ENCODE results near the gene FGB. TPM values are rescaled to one million over a fixed set of nuclear protein-coding genes. Genes with fewer than 3 reads are reported as not detected.

Gene FGB
- total RNA-seq, 5 donors from 2014 or later (not counting 1 experiment from before 2014, with no cell fraction given) = 2.5 to 4.2 (median 3.0) TPM; not detected in 2

DNA sequence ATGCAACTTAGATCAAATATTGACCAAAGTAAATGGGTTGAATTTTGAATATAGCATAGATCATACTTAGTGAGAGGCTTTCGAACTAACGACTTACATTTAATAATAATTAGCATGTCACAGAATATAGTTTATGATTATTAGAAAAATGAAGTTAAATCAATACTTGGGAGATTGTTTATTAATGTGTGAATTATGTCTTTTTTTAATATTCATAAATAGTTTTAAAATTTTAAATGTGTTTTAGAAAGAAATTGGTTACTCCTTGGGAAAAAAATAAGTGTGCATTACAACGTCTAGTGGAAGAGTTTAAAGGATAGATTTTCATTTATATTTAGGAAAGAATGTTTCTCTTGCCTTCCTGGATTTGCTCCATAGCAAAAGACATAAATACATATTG is 20.4 kb downstream of the FGB start:
- POLR2A ChIA-PET = no interaction called here
- WGBS (ENCODE audit: insufficient coverage) = no CpG with 5 or more reads among the region's 3 CpGs
- Histone ChIP-seq H3K4me3 (ENCODE audit: control insufficient read depth in 1 of 2, extremely low read depth in 1 of 2, low read length in 1 of 2) (no peak overlapping the region), H3K36me3 (ENCODE audit: control insufficient read depth in 2 of 2, extremely low read depth in 1 of 2, insufficient read depth in 1 of 2, low read length in 1 of 2) (no peaks in the 10 kb centered on the region), H3K9me3 (no peaks in the 10 kb centered on the region), H3K27me3 (replicated peaks in 1 of 2; ENCODE audit: control insufficient read depth in 2 of 2, extremely low read depth in 1 of 2, insufficient read depth in 2 of 2, low read length in 1 of 2) (peaks cover 0 to 14% of the 10 kb centered on the region in 2 experiments), H3K27ac (ENCODE audit: low read length) (no peak overlapping the region), H3K4me1 (ENCODE audit: control insufficient read depth in 1 of 2, extremely low read depth in 1 of 2, insufficient read depth in 2 of 2, low read length in 2 of 2) (no peaks in the 10 kb centered on the region)
- no peak overlapping the region for H3K4me3 Mint-ChIP-seq
- ATAC-seq (replicated peaks in 1 of 4) (no peak), DNase-seq (no peak)
- no peaks in the 10 kb centered on the region for H3K36me3 Mint-ChIP-seq
- no peaks in the 10 kb centered on the region for H3K4me1 Mint-ChIP-seq
- CTCF ChIA-PET = no interaction called here
- no peak overlapping the region for H3K27ac Mint-ChIP-seq
- peaks cover 20 to 28% of the 10 kb centered on the region in 2 donors for H3K27me3 Mint-ChIP-seq
- H3K9me3 Mint-ChIP-seq = no peaks in the 10 kb centered on the region

DNA sequence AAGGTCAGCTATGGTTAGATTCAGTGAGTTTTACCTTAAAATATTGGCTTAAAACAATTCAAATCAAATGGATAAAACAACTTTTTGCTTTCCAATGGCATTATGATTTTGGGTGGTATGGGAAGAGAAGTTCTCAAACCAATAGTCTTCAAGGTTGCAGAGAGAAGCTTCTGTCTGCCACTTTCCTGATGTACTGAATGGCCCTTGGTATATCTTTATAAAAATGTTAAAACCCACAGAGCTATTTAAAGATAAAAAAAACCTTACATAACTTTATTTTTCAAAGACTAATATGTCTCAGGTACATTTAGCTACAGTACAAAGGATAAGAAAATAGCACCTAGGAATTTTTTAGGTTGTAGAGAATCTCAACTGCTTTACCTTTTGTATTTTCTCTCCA is 20.9 kb downstream of the FGB start:
- CTCF ChIA-PET = no interaction called here

DNA sequence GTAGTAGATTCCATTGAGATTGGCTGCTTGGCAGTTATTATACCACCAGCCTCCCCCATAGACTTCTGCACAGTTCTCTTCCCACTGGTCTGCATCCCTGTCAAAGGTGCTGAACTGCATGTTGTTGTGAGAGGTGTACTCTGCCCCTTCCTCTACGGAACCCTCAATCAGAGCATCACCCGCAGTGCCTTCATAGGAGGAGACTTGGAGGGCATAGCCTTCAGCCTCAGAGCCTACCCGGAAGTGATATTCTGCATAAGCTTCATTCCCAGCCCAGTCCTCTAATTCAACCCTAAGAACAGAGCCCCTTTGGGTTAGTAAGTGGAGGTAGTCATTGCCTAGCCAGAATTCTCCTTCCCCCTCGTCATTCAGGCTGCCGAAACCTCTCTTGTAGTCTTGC is 21.4 kb downstream of the FGB start:
- H3K36me3 Mint-ChIP-seq = no peaks in the 10 kb centered on the region
- Histone ChIP-seq H3K27me3 (replicated peaks in 1 of 2; ENCODE audit: control insufficient read depth in 2 of 2, extremely low read depth in 1 of 2, insufficient read depth in 2 of 2, low read length in 1 of 2) (peaks cover 0 to 9% of the 10 kb centered on the region in 2 experiments), H3K36me3 (ENCODE audit: control insufficient read depth in 2 of 2, extremely low read depth in 1 of 2, insufficient read depth in 1 of 2, low read length in 1 of 2) (no peaks in the 10 kb centered on the region), H3K4me1 (ENCODE audit: control insufficient read depth in 1 of 2, extremely low read depth in 1 of 2, insufficient read depth in 2 of 2, low read length in 2 of 2) (no peaks in the 10 kb centered on the region), H3K9me3 (no peaks in the 10 kb centered on the region), H3K27ac (ENCODE audit: low read length) (no peak overlapping the region), H3K4me3 (ENCODE audit: control insufficient read depth in 1 of 2, extremely low read depth in 1 of 2, low read length in 1 of 2) (no peak overlapping the region)
- WGBS (ENCODE audit: insufficient coverage) = no CpG with 5 or more reads among the region's 5 CpGs
- H3K4me1 Mint-ChIP-seq = no peaks in the 10 kb centered on the region
- no peak overlapping the region for H3K4me3 Mint-ChIP-seq
- H3K9me3 Mint-ChIP-seq = no peaks in the 10 kb centered on the region
- POLR2A ChIA-PET = no interaction called here
- H3K27me3 Mint-ChIP-seq = peaks cover 16 to 23% of the 10 kb centered on the region in 2 donors
- ATAC-seq (replicated peaks in 1 of 4) (no peak), DNase-seq (no peak)
- CTCF ChIA-PET = no interaction called here
- H3K27ac Mint-ChIP-seq = no peak overlapping the region

More for the DNA sequence above, 20.9 kb downstream of the FGB start:
- Histone ChIP-seq H3K27me3 (replicated peaks in 1 of 2; ENCODE audit: control insufficient read depth in 2 of 2, extremely low read depth in 1 of 2, insufficient read depth in 2 of 2, low read length in 1 of 2) (peaks cover 0 to 11% of the 10 kb centered on the region in 2 experiments), H3K4me3 (ENCODE audit: control insufficient read depth in 1 of 2, extremely low read depth in 1 of 2, low read length in 1 of 2) (no peak overlapping the region), H3K36me3 (ENCODE audit: control insufficient read depth in 2 of 2, extremely low read depth in 1 of 2, insufficient read depth in 1 of 2, low read length in 1 of 2) (no peaks in the 10 kb centered on the region), H3K4me1 (ENCODE audit: control insufficient read depth in 1 of 2, extremely low read depth in 1 of 2, insufficient read depth in 2 of 2, low read length in 2 of 2) (no peaks in the 10 kb centered on the region), H3K27ac (ENCODE audit: low read length) (no peak overlapping the region), H3K9me3 (no peaks in the 10 kb centered on the region)
- DNase-seq (no peak), ATAC-seq (replicated peaks in 1 of 4) (no peak)
- peaks cover 20 to 28% of the 10 kb centered on the region in 2 donors for H3K27me3 Mint-ChIP-seq
- H3K4me1 Mint-ChIP-seq = no peaks in the 10 kb centered on the region
- POLR2A ChIA-PET = no interaction called here
- no peaks in the 10 kb centered on the region for H3K9me3 Mint-ChIP-seq
- H3K4me3 Mint-ChIP-seq = no peak overlapping the region
- no peaks in the 10 kb centered on the region for H3K36me3 Mint-ChIP-seq
- H3K27ac Mint-ChIP-seq = no peak overlapping the region

DNA sequence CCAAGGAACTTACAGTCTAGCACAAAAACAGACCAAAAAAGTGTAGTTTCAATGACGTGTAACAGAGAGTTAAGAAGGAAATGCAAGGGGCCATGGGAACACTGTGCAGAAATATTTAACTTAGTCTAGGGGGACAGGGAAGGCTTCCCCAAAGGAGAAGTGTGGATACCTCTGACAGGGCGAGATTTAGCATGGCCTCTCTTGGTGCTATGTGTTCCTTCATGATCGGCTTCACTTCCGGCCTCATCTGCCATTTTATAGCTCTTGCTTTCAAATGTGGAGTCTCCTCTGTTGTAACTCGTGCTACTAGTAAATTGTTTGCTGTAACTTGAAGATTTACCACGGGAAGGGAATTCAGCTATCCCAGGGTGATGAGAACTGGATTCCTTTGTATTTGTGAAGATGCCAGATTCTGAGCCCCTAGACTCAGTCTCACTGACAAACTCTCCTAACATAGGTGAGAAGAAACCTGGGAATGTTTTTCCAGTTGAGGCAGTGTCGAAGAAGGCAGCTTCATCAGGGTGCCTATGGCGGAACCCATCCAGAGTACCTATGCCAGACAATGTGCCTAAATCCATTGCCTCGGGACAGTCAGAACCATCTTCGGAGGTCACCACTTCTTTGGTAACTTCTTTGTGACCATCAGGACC is 22.7 kb downstream of the FGB start:
- no peaks in the 10 kb centered on the region for H3K9me3 ChIP-seq
- no peak overlapping the region for H3K27ac ChIP-seq (ENCODE audit: low read length)
- Mint-ChIP-seq H3K27me3 (peaks cover 18 to 23% of the 10 kb centered on the region in 2 donors), H3K9me3 (no peaks in the 10 kb centered on the region), H3K4me3 (no peak overlapping the region), H3K36me3 (no peaks in the 10 kb centered on the region), H3K4me1 (no peaks in the 10 kb centered on the region), H3K27ac (no peak overlapping the region)
- ChIA-PET CTCF (no interaction called here), POLR2A (no interaction called here)
- DNase-seq (no peak), ATAC-seq (replicated peaks in 1 of 4) (no peak)
- no peaks in the 10 kb centered on the region for H3K36me3 ChIP-seq (ENCODE audit: control insufficient read depth in 2 of 2, extremely low read depth in 1 of 2, insufficient read depth in 1 of 2, low read length in 1 of 2)
- H3K27me3 ChIP-seq (replicated peaks in 1 of 2; ENCODE audit: control insufficient read depth in 2 of 2, extremely low read depth in 1 of 2, insufficient read depth in 2 of 2, low read length in 1 of 2) = peaks cover 0 to 11% of the 10 kb centered on the region in 2 experiments
- whole genome bisulfite sequencing (ENCODE audit: insufficient coverage) = 84% methylated on average over 7 of the region's 10 CpGs
- H3K4me1 ChIP-seq (ENCODE audit: control insufficient read depth in 1 of 2, extremely low read depth in 1 of 2, insufficient read depth in 2 of 2, low read length in 2 of 2) = no peaks in the 10 kb centered on the region
- H3K4me3 ChIP-seq (ENCODE audit: control insufficient read depth in 1 of 2, extremely low read depth in 1 of 2, low read length in 1 of 2) = no peak overlapping the region

DNA sequence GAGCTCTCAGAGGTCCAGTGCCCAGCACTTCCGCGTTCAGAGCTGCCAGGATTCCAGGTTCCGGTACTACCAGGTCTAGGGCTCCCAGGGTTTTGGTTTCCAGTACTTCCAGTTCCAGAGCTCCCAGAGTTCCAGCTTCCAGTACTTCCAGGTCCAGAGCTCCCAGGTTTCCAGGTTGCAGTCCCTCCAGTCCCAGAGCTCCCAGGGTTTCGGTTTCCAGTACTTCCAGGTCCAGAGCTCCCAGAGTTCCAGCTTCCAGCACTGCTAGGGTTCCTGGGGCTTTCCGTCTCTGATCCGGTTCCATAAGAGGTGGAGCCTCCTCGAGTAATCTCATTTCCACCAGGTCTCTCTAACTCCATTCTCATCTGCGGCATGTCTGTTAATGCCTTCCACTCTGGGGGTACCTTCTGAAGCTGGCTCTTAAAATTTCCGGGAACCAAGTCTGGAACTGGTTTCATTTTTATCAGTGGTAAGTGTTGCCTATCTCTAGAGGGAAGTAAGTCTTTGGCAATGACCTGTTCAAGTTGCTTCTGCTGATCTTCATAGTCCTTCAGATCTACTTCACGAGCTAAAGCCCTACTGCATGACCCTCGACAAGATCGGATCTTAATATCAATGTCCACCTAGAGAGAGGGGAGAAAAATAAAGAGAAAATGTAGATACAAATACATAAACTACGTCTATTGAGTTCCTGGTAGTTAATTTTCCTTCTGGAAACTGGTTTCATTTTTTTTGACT is 23.7 kb downstream of the FGB start:
- Histone ChIP-seq H3K27ac (ENCODE audit: low read length) (no peak overlapping the region), H3K27me3 (replicated peaks in 1 of 2; ENCODE audit: control insufficient read depth in 2 of 2, extremely low read depth in 1 of 2, insufficient read depth in 2 of 2, low read length in 1 of 2) (peaks cover 0 to 12% of the 10 kb centered on the region in 2 experiments), H3K4me3 (ENCODE audit: control insufficient read depth in 1 of 2, extremely low read depth in 1 of 2, low read length in 1 of 2) (no peak overlapping the region), H3K4me1 (ENCODE audit: control insufficient read depth in 1 of 2, extremely low read depth in 1 of 2, insufficient read depth in 2 of 2, low read length in 2 of 2) (no peaks in the 10 kb centered on the region), H3K36me3 (ENCODE audit: control insufficient read depth in 2 of 2, extremely low read depth in 1 of 2, insufficient read depth in 1 of 2, low read length in 1 of 2) (no peaks in the 10 kb centered on the region), H3K9me3 (no peaks in the 10 kb centered on the region)
- ATAC-seq (replicated peaks in 1 of 4) = no peak
- Mint-ChIP-seq H3K4me3 (no peak overlapping the region), H3K27me3 (peaks cover 18 to 27% of the 10 kb centered on the region in 2 donors), H3K4me1 (no peaks in the 10 kb centered on the region), H3K27ac (no peak overlapping the region), H3K9me3 (no peaks in the 10 kb centered on the region), H3K36me3 (no peaks in the 10 kb centered on the region)
- POLR2A ChIA-PET = no interaction called here
- CTCF ChIA-PET = no interaction called here
- no peak for DNase-seq
- 93% methylated on average over 8 of the region's 13 CpGs for WGBS (ENCODE audit: insufficient coverage)

DNA sequence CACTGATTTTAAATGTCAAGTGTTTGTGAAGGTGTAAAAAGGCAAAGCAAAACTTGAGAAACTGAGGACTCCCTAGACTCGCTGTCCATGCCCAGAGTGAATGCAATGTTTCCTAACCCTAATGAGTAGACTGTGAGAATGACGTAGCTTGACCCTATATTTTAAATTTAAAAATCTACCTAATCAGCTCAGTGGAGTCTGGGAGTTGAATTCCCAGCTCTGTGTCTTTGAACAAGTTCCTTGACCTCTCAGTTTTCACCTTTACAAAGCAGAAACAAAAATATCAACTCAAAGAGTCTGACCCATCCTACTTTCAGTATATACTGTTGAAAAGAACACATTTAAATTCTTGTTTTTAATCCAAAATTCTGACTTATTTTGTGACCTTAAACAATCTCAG is 25.4 kb downstream of the FGB start:
- no peaks in the 10 kb centered on the region for H3K9me3 Mint-ChIP-seq
- no peak overlapping the region for H3K27ac ChIP-seq (ENCODE audit: low read length)
- no peaks in the 10 kb centered on the region for H3K36me3 Mint-ChIP-seq
- no peak overlapping the region for H3K4me3 ChIP-seq (ENCODE audit: control insufficient read depth in 1 of 2, extremely low read depth in 1 of 2, low read length in 1 of 2)
- no peak overlapping the region for H3K4me3 Mint-ChIP-seq
- no peak for DNase-seq
- no peaks in the 10 kb centered on the region for H3K9me3 ChIP-seq
- H3K4me1 ChIP-seq (ENCODE audit: control insufficient read depth in 1 of 2, extremely low read depth in 1 of 2, insufficient read depth in 2 of 2, low read length in 2 of 2) = no peaks in the 10 kb centered on the region
- no peaks in the 10 kb centered on the region for H3K36me3 ChIP-seq (ENCODE audit: control insufficient read depth in 2 of 2, extremely low read depth in 1 of 2, insufficient read depth in 1 of 2, low read length in 1 of 2)
- 100% methylated on average over 1 of the region's 2 CpGs for whole genome bisulfite sequencing (ENCODE audit: insufficient coverage)
- POLR2A ChIA-PET = interaction anchor here in 1 of 2 donors (0.8 kb wide), 1 partner anchor 24 kb away, joined by 3 read pairs; the partner anchor contains the start of gene FGG
- peaks cover 0 to 12% of the 10 kb centered on the region in 2 experiments for H3K27me3 ChIP-seq (replicated peaks in 1 of 2; ENCODE audit: control insufficient read depth in 2 of 2, extremely low read depth in 1 of 2, insufficient read depth in 2 of 2, low read length in 1 of 2)
- no peaks in the 10 kb centered on the region for H3K4me1 Mint-ChIP-seq
- CTCF ChIA-PET = interaction anchor here in 1 of 2 donors (1.0 kb wide), 1 partner anchor 29 kb away, joined by 3 read pairs; no protein-coding TSS in a partner anchor
- H3K27me3 Mint-ChIP-seq = peaks cover 18 to 24% of the 10 kb centered on the region in 2 donors
- no peak for ATAC-seq (replicated peaks in 1 of 4)
- no peak overlapping the region for H3K27ac Mint-ChIP-seq

Measured in T-cell (primary cell).